ENCODE data around the gene PPP3CA. TPM values are rescaled to one million over a fixed set of nuclear protein-coding genes. Genes with fewer than 3 reads are reported as not detected.
A peak's percentile ranks its signal among the peaks of the same experiment; 100 is the strongest.

Gene PPP3CA
- 10 to 100 TPM; 18.6 to 68.7 (median 22.6) TPM for total RNA-seq

- 0% methylated on average over 3 of the region's 41 CpGs; no CpG with 5 or more reads in 9 of the 10 experiments for WGBS, 10 experiments
- Histone ChIP-seq H3K27ac (peak within 1 kb of the TSS; percentile 86 to 92), H3K4me3 (peak within 1 kb of the TSS; percentile 74 to 95 (median 82)), H3K4me1 (replicated peaks in 1 of 2) (peaks cover 6 to 7% of the 10 kb centered on the region in 2 donors)
- in situ Hi-C loops (cut with MboI; ENCODE audit: low pct_unique_long_range_greater_than_20kb in 2 of 9, low sequenced_read_pairs in 9 of 9, unreplicated experiment in 9 of 9): loop anchor here in 2 of 9 experiments (25.0 kb wide), 2 partner anchors 160 to 185 kb away; no protein-coding TSS in a partner anchor
- ATAC-seq (replicated peaks in 6 of 8): peak in 2 of 8 experiments; percentile 9 to 10
Observed at GRCh38 chr4:101347267-101347556, at the start of gene PPP3CA. Gene PPP3CA (minus strand): TSS chr4:101347526.

- in situ Hi-C loops (cut with MboI; ENCODE audit: low pct_unique_long_range_greater_than_20kb in 2 of 9, low sequenced_read_pairs in 9 of 9, unreplicated experiment in 9 of 9): no loop called here
- H3K4me3 ChIP-seq: no peak overlapping the region
- H3K4me1 ChIP-seq (replicated peaks in 1 of 2): no peaks in the 10 kb centered on the region
- 0 to 80% (median 44%) methylated on average over 1 to 2 of the region's 2 CpGs; no CpG with 5 or more reads in 2 of the 10 experiments for WGBS, 10 experiments
- H3K27ac ChIP-seq: no peak overlapping the region
- peak in 2 of 8 experiments; percentile 63 to 66 for ATAC-seq (replicated peaks in 6 of 8)
Observed at GRCh38 chr4:101393256-101393655, 45.9 kb upstream of the PPP3CA start.

GRCh38 chr4:101370663-101371210, 23.4 kb upstream of the PPP3CA start:
- Histone ChIP-seq H3K4me1 (replicated peaks in 1 of 2) (no peaks in the 10 kb centered on the region), H3K4me3 (no peak overlapping the region), H3K27ac (no peak overlapping the region)
- ATAC-seq (replicated peaks in 6 of 8): no peak
- in situ Hi-C loops (cut with MboI; ENCODE audit: low pct_unique_long_range_greater_than_20kb in 2 of 9, low sequenced_read_pairs in 9 of 9, unreplicated experiment in 9 of 9): no loop called here
- 65 to 100% (median 82%) methylated on average over 1 to 5 of the region's 5 CpGs for WGBS, 10 experiments

GRCh38 chr4:101367201-101367600, 19.9 kb upstream of the PPP3CA start:
- no peak overlapping the region for H3K27ac ChIP-seq
- 0 to 100% (median 80%) methylated on average over 1 of the region's 1 CpG; no CpG with 5 or more reads in 1 of the 10 experiments for WGBS, 10 experiments
- in situ Hi-C loops (cut with MboI; ENCODE audit: low pct_unique_long_range_greater_than_20kb in 2 of 9, low sequenced_read_pairs in 9 of 9, unreplicated experiment in 9 of 9): no loop called here
- no peak for ATAC-seq (replicated peaks in 6 of 8)
- H3K4me3 ChIP-seq: no peak overlapping the region
- no peaks in the 10 kb centered on the region for H3K4me1 ChIP-seq (replicated peaks in 1 of 2)

- in situ Hi-C loops (cut with MboI; ENCODE audit: low pct_unique_long_range_greater_than_20kb in 2 of 9, low sequenced_read_pairs in 9 of 9, unreplicated experiment in 9 of 9): no loop called here
- no peaks in the 10 kb centered on the region for H3K4me1 ChIP-seq (replicated peaks in 1 of 2)
- no peak overlapping the region for H3K27ac ChIP-seq
- H3K4me3 ChIP-seq: no peak overlapping the region
- no peak for ATAC-seq (replicated peaks in 6 of 8)
Observed at GRCh38 chr4:101366331-101366730, 19.0 kb upstream of the PPP3CA start.

GRCh38 chr4:101357751-101358150, 10.4 kb upstream of the PPP3CA start:
- Histone ChIP-seq H3K27ac (no peak overlapping the region), H3K4me1 (replicated peaks in 1 of 2) (peaks cover 0 to 8% of the 10 kb centered on the region in 2 donors), H3K4me3 (no peak overlapping the region)
- 43 to 80% (median 67%) methylated on average over 2 to 3 of the region's 3 CpGs; no CpG with 5 or more reads in 5 of the 10 experiments for WGBS, 10 experiments
- no peak for ATAC-seq (replicated peaks in 6 of 8)
- in situ Hi-C loops (cut with MboI; ENCODE audit: low pct_unique_long_range_greater_than_20kb in 2 of 9, low sequenced_read_pairs in 9 of 9, unreplicated experiment in 9 of 9): no loop called here

GRCh38 chr4:101356928-101357327, 9.6 kb upstream of the PPP3CA start:
- ATAC-seq (replicated peaks in 6 of 8): peak in 3 of 8 experiments; percentile 62 to 95 (median 84)
- in situ Hi-C loops (cut with MboI; ENCODE audit: low pct_unique_long_range_greater_than_20kb in 2 of 9, low sequenced_read_pairs in 9 of 9, unreplicated experiment in 9 of 9): no loop called here
- H3K27ac ChIP-seq: no peak overlapping the region
- H3K4me1 ChIP-seq (replicated peaks in 1 of 2): peaks cover 0 to 8% of the 10 kb centered on the region in 2 donors
- H3K4me3 ChIP-seq: no peak overlapping the region

- H3K4me3 ChIP-seq: no peak overlapping the region
- no peak overlapping the region for H3K27ac ChIP-seq
- in situ Hi-C loops (cut with MboI; ENCODE audit: low pct_unique_long_range_greater_than_20kb in 2 of 9, low sequenced_read_pairs in 9 of 9, unreplicated experiment in 9 of 9): no loop called here
- ATAC-seq (replicated peaks in 6 of 8): peak in 6 of 8 experiments; percentile 34 to 87 (median 52)
- H3K4me1 ChIP-seq (replicated peaks in 1 of 2): peaks cover 0 to 8% of the 10 kb centered on the region in 2 donors
- whole genome bisulfite sequencing, 10 experiments: 25 to 100% (median 68%) methylated on average over 2 to 8 of the region's 8 CpGs
Observed at GRCh38 chr4:101355767-101356702, 8.7 kb upstream of the PPP3CA start.

- no peak for ATAC-seq (replicated peaks in 6 of 8)
- WGBS, 10 experiments: 80 to 100% (median 93%) methylated on average over 2 to 3 of the region's 3 CpGs; no CpG with 5 or more reads in 2 of the 10 experiments
- H3K27ac ChIP-seq: no peak overlapping the region
- in situ Hi-C loops (cut with MboI; ENCODE audit: low pct_unique_long_range_greater_than_20kb in 2 of 9, low sequenced_read_pairs in 9 of 9, unreplicated experiment in 9 of 9): no loop called here
- no peak overlapping the region for H3K4me3 ChIP-seq
- H3K4me1 ChIP-seq (replicated peaks in 1 of 2): peaks cover 0 to 8% of the 10 kb centered on the region in 2 donors
Observed at GRCh38 chr4:101355246-101355645, 7.9 kb upstream of the PPP3CA start.

- no peak overlapping the region for H3K27ac ChIP-seq
- WGBS, 10 experiments: 50 to 100% (median 92%) methylated on average over 1 to 2 of the region's 2 CpGs; no CpG with 5 or more reads in 4 of the 10 experiments
- H3K4me1 ChIP-seq (replicated peaks in 1 of 2): peaks cover 0 to 6% of the 10 kb centered on the region in 2 donors
- in situ Hi-C loops (cut with MboI; ENCODE audit: low pct_unique_long_range_greater_than_20kb in 2 of 9, low sequenced_read_pairs in 9 of 9, unreplicated experiment in 9 of 9): loop anchor here in 2 of 9 experiments (25.0 kb wide), 2 partner anchors 162 to 187 kb away; no protein-coding TSS in a partner anchor
- no peak overlapping the region for H3K4me3 ChIP-seq
- no peak for ATAC-seq (replicated peaks in 6 of 8)
Observed at GRCh38 chr4:101349801-101350064, 2.4 kb upstream of the PPP3CA start.

- 50 to 100% (median 71%) methylated on average over 1 to 5 of the region's 5 CpGs; no CpG with 5 or more reads in 2 of the 10 experiments for WGBS, 10 experiments
- no peak for ATAC-seq (replicated peaks in 6 of 8)
- Histone ChIP-seq H3K4me1 (replicated peaks in 1 of 2) (peaks cover 5 to 6% of the 10 kb centered on the region in 2 donors), H3K4me3 (peak overlapping the region; percentile 74 to 95 (median 82)), H3K27ac (no peak overlapping the region)
- in situ Hi-C loops (cut with MboI; ENCODE audit: low pct_unique_long_range_greater_than_20kb in 2 of 9, low sequenced_read_pairs in 9 of 9, unreplicated experiment in 9 of 9): loop anchor here in 2 of 9 experiments (25.0 kb wide), 2 partner anchors 162 to 187 kb away; no protein-coding TSS in a partner anchor
Observed at GRCh38 chr4:101348995-101349800, 1.9 kb upstream of the PPP3CA start.

- WGBS, 10 experiments: 0 to 20% (median 4%) methylated on average over 1 to 13 of the region's 24 CpGs; no CpG with 5 or more reads in 2 of the 10 experiments
- Histone ChIP-seq H3K27ac (peak overlapping the region; percentile 86 to 92), H3K4me1 (replicated peaks in 1 of 2) (peaks cover 6 to 7% of the 10 kb centered on the region in 2 donors), H3K4me3 (peak overlapping the region; percentile 74 to 95 (median 82))
- in situ Hi-C loops (cut with MboI; ENCODE audit: low pct_unique_long_range_greater_than_20kb in 2 of 9, low sequenced_read_pairs in 9 of 9, unreplicated experiment in 9 of 9): loop anchor here in 2 of 9 experiments (25.0 kb wide), 2 partner anchors 161 to 186 kb away; no protein-coding TSS in a partner anchor
- ATAC-seq (replicated peaks in 6 of 8): peak in 2 of 8 experiments; percentile 2 to 4
Observed at GRCh38 chr4:101348367-101348827, 1.1 kb upstream of the PPP3CA start.
